C1 segment of cervical spinal cord (tissue), 14 donors: ENCODE measurements around the gene CLEC5A.
"Not testable (repeated sequence)": the region's sequence is repeated elsewhere in the genome, so short reads cannot be mapped to it uniquely, and the experiment has no call there.

Experiments used
- DNase-seq, 14 donors: peaks; one replicate each; lab custom pipeline; 2025; lab: John Stamatoyannopoulos, UW

Gene CLEC5A

DNA sequence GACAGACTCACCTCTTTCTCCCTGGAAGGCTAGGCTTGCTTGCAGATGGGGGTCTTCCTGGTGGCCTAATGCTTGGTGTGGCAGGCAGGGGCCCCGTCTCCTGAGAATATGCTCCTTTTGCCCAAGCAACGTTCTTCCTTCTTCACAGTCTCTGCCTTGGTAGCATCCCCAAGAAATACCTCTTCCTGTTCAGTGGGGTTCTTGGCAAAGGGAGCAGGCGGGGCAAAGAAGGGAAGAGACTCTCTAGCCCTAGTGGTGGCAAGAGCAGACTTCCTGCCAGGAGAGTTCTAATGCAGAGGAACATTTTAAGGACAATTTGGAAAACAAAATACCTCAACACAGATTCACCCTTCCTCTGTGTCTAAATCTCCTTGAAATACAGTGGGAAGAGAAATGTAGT, at the start of gene CLEC5A:
TSS of gene CLEC5A (minus strand) at position 179 of the 400 bp plus-strand sequence. CDS start 682 bp downstream, outside the sequence.
- DNase-seq = no peak

DNA sequence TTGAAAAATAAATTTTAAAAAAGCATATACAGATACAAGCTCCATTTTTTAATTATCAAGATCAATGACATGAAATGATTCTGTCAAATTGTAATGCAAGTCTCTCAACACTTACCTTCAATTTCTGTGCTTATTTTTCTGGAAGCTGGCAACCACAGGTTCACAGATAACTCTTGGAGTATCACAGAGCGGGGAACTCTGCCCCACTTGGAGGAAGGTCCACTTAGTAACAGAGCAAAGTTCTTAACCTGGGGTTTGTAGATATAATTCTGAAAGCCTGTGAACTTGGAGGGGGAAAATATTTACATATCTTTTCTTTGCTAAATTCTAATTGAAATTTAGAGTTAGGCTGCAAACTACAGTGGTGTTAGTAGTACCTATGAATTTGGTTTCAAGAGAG, 46.6 kb upstream of the CLEC5A start:
- DNase-seq = no peak

DNA sequence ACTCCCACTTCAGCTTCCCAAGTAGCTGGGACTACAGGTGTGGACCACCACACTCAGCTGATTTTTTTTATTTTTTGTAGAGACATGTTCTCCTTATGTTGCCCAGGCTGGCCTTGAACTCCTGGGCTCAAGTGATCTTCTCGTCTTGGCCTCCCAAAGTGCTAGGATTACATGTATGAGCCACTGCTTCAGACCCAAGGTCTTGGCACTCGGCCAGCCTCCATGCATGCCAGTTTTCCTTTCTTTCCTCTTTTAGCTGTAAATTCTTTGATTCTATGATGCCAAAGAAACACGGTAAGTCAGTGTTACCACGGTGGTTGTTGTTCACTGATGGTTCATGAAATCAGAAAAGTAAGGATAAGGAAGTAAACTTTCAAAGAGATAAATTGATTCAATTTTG, 45.9 kb upstream of the CLEC5A start:
- no peak for DNase-seq

DNA sequence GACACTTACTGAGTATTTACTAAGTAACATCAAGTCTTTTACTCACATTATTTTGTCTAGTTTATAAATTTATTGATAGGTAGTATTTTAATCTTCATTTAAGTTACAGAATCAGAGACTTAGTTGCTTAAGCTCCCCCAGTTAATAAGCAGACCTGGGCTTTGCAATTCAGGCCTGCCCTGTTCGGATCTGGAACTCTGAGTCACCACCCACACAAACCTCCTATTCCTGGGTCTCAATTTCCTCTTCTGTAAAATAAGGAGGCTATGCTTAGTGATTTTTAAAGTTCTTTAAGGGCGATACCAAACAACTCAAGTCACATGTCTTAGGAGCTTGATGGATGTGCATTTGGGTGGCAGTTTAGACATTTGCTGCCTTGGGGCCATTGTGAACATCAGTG, 45.4 kb upstream of the CLEC5A start:
- DNase-seq = no peak

DNA sequence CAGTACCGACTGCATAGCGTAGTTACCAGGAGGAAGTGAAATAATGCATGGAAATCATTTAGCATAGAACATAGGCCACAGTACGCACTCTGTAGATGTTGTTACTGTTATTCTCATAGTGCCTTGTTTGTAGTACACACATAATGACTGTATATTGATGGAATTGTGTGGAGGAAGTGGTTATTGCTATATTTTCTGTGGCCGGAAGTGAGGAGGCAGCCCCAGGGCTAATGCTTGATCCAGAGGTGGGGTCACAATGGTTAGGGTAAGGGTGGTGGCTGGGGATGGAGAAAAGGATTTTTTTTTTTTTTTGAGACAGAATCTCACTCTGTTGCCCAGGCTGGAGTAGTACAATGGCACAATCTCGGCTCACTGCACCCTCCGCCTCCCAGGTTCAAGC, 44.4 kb upstream of the CLEC5A start:
- no peak for DNase-seq

DNA sequence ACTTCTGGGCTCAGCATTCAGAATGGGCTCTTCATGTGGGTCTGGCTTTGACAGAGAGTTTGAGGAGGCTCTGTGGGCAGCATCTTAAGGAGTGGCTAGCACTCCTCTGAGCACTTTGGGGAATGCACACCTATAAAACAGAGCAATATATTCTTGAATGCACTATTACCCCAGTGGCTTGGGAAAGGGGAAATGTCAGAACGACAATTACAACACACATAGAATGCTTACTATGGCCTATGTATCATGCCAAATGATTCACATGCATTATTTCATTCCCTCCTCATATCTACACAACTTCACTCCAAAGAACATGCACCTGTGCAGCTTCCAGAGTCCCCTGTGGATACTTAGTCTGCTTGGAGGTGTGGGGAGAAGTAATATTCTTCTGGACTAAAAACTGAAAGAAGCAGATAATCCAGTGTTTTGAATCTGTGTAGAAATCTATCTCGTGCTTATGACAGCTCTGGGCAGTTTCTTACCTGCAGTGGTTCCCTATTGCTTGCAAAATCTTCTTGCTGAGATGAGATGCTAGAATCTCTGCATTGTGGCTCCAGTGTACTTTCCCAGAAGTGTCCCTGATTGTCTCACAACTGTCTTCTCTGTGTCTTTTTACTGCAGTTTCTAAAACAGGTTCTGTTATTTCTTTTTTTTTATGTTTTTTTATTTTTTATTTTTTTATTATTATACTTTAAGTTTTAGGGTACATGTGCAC, 43.4 kb upstream of the CLEC5A start:
- DNase-seq = no peak

DNA sequence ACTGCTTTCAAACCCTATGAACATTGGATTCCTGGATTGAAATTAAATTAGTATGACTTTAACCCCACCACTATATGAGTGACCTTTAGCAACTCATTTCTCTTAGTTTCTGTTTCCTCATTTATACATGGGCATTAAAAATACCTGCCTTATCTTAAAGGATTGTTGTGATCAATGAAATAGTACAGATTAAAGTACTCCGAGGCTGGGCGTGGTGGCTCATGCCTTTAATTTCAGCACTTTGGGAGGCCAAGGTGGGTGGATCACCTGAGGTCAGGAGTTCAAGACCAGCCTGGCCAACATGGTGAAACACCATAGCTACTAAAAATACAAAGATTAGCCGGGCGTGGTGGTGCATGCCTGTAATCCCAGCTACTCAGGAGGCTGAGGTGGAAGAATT, 41.0 kb upstream of the CLEC5A start:
- not testable (repeated sequence) for DNase-seq

DNA sequence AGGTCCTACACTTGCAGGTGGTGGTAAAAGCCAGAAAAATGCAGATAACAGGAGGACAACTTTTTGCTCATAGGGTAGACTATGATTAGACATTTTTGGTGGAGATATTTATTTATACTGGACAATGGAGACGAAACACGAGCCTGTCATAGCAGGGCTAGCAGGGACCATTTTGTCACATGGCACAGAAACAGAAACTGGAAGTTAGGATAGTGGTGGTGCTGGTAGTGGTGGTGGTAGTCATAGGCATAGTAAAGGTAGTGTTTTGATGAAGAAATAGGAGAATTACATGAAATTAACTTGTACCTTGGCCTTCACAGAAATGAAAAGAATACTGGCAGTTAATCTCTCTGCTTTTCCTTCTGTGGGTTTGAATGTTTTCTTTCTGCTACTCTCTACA, 40.1 kb upstream of the CLEC5A start:
- no peak for DNase-seq

DNA sequence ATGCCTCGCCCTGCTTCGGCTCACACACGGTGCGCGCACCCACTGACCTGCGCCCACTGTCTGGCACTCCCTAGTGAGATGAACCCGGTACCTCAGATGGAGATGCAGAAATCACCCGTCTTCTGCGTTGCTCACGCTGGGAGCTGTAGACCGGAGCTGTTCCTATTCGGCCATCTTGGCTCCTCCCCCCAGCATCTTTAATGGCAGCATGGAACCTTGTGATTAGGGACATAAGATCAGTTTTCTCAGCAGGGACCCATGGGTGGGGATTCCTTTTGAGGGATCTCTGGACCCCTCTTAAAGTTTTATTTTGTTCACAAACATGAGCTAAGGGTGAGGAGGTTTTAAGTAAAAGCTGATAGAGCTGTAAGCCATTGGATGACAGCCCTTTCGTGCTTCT, 39.2 kb upstream of the CLEC5A start:
- not testable (repeated sequence) for DNase-seq

DNA sequence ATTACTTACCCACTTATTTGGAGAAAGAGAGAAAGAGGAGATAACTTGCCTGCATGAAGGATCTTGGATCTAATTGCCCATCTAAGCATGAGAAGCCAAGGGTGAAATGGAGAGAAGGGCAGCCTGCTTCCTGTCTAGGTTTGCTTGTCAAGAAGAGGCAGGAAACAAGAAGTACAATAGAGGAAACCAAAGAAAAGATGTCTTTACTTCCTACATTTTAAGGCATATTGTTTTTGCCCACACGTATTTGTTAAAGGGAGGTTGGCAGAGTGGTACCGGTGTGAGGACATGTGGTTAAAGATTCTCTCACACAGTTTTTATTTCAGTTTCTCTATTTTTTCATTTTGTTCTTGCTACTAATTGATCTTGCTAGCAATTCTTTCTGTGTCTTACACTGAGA, 32.8 kb upstream of the CLEC5A start:
- DNase-seq = no peak

DNA sequence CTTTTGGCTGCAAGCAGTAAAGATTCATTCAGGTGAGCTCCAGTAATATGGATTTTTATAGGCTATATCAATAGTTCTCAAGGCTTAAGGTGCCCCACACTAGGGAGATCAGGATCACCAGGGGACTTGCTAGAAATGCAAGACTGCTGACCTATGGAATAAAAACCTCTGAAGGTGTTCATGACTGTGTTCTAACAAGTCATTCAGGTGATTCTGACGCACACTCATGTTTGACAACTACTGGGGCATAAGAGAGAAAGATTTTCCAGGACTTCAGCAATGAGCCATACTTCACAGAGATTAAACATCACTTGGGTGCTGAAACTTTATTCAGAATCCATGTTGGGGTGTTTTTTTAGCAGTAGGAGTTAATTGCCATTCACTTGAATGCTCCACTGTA, 31.6 kb upstream of the CLEC5A start:
- DNase-seq = no peak

DNA sequence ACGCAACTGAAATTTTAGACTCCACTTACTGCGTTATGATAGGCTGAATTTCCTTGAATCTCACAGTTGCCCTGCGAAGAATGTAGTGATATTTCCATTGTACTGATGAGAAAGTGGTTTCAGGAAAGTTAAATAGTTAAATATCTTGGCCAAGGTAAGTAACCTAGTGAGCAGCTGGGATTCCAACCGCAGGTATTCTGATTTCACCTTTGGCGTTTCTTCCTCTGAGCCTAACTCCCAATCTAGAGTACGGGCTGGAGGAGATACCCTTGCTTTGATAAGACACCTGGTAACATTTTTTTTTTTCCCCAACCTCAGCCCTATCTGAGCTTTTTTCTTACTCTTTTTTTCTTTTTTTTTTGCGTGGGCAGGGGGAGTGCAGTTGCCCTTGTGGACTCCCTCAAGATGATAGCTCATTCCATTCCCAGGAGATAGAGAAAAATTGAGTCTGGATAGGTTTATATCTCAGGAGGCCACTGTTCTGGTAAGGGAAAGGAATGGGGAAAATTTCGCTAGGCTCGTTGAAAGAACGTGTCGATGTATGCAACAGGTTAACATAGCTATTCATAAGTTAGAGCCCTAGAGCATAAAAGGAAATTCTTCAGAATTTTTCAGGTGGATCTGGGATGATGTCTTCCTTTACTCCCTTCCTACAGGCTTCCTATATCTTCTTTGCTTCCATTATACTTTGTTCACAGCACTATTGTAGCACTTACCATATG, 29.9 kb upstream of the CLEC5A start:
- DNase-seq = no peak

DNA sequence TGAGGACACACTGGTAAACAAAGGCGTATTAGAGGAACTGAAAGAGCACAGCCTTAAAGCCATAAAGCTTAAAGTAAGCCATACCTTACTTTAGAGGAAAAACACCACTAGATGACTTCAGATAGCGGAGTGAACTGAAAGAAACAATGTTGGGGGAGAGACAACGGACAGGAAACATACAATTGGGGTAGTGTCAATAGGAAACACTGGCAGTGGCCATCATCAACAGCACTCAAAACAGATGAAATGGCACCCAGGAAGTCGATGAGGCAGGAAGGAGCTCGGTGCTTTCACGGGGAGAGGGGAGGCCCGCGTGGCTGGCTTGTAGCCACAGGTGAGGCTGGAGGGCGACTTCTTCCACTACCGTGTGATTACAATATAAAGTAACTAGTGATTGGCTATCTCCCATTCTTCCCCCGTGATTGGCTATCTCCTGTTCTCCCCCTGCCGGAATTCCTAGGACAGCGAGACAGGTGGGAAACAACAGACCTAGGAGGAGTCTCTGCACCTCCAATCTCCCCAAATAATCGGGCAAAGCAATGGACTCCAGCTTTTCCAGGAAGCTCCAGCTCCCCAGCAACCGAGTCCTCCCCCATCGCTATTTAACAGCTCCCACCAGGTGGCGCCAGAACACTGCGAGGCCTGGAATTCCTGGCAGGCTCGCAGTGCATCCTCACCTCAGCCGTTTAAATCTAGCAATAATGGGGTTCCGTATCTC, 29.2 kb upstream of the CLEC5A start:
- DNase-seq = peak in 13 of 14 donors; percentile 3 to 61 (median 30)

DNA sequence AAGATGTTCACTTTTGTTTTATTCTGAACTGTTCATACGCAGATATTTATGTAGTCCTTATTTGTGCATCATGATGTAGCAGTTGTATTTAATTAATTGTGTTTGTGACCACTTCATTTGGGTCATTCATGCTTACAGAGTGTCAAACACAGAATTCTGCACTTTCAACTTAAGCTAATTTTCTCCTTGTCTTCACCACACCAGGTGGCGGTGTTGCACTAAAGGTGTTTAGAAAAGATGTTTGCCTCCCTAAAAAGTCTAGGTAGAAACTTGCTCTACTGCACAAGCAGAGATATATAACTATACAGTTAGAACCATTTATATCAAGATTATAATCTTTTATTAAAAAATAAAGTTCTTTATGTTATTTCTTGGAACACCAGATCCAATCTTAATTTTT, 28.1 kb upstream of the CLEC5A start:
- DNase-seq = no peak

DNA sequence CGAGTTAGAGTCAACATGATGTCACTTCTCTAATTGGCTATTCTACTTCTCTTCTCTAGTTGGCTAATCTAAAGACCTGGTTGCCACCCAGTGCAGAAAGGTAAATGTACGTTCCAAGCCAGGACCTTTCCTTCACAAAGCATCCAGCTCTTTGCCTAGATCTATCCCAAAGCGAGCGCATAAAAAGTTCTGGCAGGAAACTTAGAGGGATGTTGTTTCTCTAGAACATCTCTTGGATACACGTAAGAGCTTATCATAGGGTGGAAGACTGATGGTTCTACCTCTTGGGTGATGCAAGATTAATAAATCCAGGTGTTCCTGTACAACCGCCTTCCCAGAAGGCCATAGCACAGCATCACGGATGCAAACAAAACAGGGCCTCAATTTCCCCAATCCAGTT, 26.9 kb upstream of the CLEC5A start, which contains the start of gene TAS2R38:
TSS of gene TAS2R38 (minus strand) at position 101 of the 400 bp plus-strand sequence. CDS start at position 17, 84 bp downstream.
- DNase-seq = no peak

DNA sequence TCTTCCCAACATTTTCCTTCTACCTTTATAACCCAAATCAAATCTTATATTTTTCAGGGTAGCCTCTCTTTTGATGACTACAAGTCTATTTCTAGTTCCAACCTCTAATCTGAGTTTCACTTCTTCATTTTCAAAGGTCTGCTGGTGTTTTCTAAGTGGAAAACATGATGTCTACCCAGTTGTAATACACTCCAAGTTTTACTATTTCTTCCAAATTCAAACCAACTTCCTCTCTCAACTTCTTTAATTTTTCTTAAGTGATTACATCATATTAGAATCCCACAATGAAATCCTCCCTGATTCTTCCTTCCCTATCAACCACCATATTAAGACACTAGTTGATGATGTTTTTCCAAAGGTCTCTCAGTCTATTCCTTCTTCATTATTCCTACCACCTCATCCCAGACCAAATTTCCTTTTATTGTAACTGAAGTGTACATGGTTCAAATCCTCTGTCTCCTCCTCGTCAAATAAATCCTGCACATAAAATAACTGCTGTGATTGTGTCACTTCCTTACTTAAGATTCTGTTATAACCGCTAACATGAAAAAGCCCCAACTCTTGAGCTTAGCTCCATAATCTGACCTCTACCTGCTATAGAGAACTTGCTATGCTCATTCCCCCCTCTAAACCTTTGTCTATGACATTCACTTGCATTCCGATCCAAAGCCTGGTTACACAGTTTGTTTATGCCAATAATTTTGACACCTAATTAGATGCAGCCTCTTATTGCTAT, 14.1 kb upstream of the CLEC5A start:
- DNase-seq = no peak

DNA sequence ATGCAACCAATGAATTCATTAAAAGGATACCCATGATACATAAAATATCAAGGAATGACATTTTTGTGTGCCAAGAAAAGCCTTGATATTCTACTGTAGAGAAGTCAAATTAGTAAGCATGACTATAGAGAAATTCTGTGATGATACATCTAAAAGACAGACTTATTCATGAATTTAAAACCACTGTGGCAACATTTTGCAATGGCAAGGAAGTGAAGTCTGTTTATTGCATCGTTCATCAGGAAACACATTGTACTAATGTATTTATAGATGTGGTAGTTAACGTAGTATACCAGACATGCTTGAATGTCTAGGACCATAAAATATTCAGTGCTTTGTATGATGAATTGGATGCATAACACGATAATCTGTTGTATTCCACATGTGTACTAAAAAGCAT, 9.3 kb upstream of the CLEC5A start:
- DNase-seq = no peak

DNA sequence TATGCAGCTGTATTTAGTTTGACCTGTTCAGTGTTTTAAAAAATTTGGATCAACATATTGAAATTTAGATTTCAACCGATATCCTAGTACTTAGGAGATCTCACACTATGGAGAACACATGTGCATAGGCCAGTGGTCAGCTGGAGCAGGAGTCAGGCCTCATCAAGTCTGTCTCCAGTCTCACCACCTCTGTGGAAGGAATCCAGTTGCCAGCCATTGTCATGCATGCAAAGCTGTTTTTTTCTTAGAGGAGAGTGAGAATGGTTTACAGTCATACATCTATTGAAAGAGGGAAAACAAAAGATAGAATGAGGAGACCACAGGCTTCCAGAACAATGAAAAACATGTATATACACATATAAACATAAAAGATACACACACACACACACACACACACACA, 7.6 kb upstream of the CLEC5A start:
- no peak for DNase-seq

DNA sequence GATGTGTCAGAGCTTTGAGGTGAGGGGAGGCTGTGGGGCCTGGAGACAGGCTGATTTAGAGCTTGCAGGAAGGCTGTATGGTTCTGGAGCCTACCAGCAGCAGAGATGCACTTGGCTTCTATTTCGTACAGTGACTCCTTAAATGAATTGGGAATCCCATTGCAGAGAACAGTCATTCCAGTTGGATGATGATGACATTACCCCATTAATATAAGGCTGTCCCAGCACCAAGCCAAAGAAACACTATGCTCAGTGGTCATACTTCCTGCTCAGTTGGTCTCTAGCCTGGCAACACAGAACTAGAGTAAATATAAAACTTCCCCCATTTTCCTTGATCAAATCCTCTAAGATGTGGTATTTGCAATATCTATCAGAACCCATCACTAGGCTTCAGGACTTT, 5.7 kb upstream of the CLEC5A start:
- DNase-seq = no peak

DNA sequence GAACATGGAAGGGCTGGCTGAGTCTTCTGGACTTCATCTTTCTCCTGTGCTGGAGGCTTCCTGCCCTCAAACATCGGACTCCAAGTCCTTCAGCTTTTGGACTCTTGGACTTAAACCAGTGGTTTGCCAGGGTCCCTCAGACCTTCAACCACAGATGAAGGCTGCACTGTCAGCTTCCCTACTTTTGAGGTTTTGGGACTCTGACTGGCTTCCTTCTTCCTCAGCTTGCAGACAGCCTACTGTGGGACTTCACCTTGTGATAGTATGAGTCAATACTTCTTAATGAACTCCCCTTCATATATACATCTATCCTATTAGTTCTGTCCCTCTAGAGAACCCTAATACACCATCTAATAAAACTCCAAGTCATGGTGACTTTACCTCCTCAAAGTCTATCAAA, 4.0 kb upstream of the CLEC5A start:
- DNase-seq = no peak

DNA sequence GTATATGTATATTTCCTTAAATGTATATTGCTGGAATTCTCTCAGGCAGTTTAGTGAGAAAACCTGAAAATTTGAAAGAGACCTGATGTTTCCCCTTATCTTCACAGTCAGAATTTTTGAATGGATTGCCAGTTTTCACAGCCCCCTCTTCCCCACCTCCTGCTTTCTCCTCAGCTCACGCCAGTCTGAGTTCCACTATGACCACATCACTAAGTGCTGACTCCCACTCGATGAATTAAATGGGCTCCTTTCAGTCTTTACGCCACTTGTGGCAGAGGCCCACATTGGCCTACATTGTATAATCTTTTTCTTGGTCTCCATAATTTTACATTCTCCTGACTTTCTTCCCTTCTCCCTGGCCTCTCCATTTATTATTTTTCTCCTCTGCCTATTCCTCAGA, 3.1 kb upstream of the CLEC5A start:
- no peak for DNase-seq

DNA sequence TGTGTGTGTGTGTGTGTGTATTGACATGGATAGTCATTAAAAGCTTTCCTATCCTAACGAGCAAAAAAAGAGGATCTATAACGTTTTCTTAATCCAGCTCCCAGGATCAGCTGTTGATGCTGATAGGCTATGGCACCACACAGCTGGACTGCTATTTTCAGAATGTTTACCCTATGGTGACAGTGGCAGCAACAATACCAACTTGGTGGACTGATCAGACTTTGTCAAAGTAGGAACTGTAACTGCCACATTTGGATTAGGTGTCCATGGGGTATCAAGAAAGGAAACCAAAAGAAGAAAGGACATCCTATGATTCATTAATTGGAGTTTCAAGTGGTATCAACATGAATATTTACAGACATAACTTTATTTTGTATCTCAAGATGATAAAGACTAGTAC, 2.7 kb upstream of the CLEC5A start:
- no peak for DNase-seq
